ENCODE results near the gene FFAR2. TPM values are rescaled to one million over a fixed set of nuclear protein-coding genes. Genes with fewer than 3 reads are reported as not detected.

Gene FFAR2
- total RNA-seq, 1 experiment from 2014 or later = not detected

GRCh38 chr19:35438527-35438926 lies 9.5 kb upstream of the FFAR2 start:
- peak overlapping the region in 1 of 3 experiments; percentile 52; a peak in 1 of 7 replicates for H3K27ac Mint-ChIP-seq
- Histone ChIP-seq H2BK12ac (ENCODE audit: insufficient read length, low read depth, low read length) (no peak overlapping the region), H2AK5ac (ENCODE audit: insufficient read length, low read length) (no peak overlapping the region), H2AFZ (ENCODE audit: low read length) (no peak overlapping the region), H4K20me1 (ENCODE audit: control insufficient read depth, insufficient read depth, insufficient read length) (no peaks in the 10 kb centered on the region), H4K5ac (ENCODE audit: insufficient read length, low read depth, low read length) (no peak overlapping the region), H2BK20ac (ENCODE audit: low read depth, low read length, poor library complexity, severe bottlenecking) (no peak overlapping the region), H3K4me1 (ENCODE audit: insufficient read depth, low read length) (no peaks in the 10 kb centered on the region), H2BK5ac (ENCODE audit: insufficient read length, low read length) (no peak overlapping the region), H3K79me2 (ENCODE audit: insufficient read depth, low read length) (no peaks in the 10 kb centered on the region), H3K23me2 (ENCODE audit: insufficient read length, low read depth, low read length, poor library complexity, severe bottlenecking) (no peaks in the 10 kb centered on the region), H3K79me1 (ENCODE audit: insufficient read depth, low read depth, low read length, poor library complexity, severe bottlenecking) (no peaks in the 10 kb centered on the region), H2BK15ac (ENCODE audit: low read depth, low read length) (no peak overlapping the region), H2BK120ac (ENCODE audit: low read depth, low read length, poor library complexity, severe bottlenecking) (no peak overlapping the region), H3K4me2 (ENCODE audit: insufficient read depth, insufficient read length, low read length) (no peak overlapping the region), H3K4ac (ENCODE audit: low read depth, low read length) (no peak overlapping the region), H3K23ac (ENCODE audit: insufficient read length, low read depth, low read length) (no peak overlapping the region), H4K91ac (ENCODE audit: insufficient read length, low read depth, low read length) (no peak overlapping the region), H3K56ac (ENCODE audit: insufficient read length, low read depth, low read length) (no peak overlapping the region), H3K9me3 (ENCODE audit: control insufficient read depth, low read depth, low read length) (no peaks in the 10 kb centered on the region), H3K14ac (ENCODE audit: insufficient read depth, low read length) (no peak overlapping the region), H3K9ac (ENCODE audit: extremely low read depth, insufficient read length, low read length) (no peak overlapping the region), H4K8ac (replicated peaks; ENCODE audit: insufficient read length, low read depth, low read length) (no peak overlapping the region), H3K18ac (ENCODE audit: insufficient read length, low read depth, low read length) (no peak overlapping the region), H3K27me3 (ENCODE audit: insufficient read depth, low read length) (no peaks in the 10 kb centered on the region), H3T11ph (ENCODE audit: low read length) (no peak overlapping the region), H3K27ac (ENCODE audit: insufficient read length, low read depth, low read length) (no peak overlapping the region)
- WGBS (ENCODE audit: extremely low coverage, insufficient read length, low lambda C conversion rate) = no CpG with 5 or more reads among the region's 5 CpGs
- no peaks in the 10 kb centered on the region for H3K9me3 Mint-ChIP-seq
- H3K4me3 Mint-ChIP-seq = no peak overlapping the region
- peaks cover 23% of the 10 kb centered on the region for H3K27me3 Mint-ChIP-seq (ENCODE audit: low read depth)
- DNase-seq = no peak
- peaks cover 2 to 8% of the 10 kb centered on the region in 2 experiments; a peak in 3 of 4 replicates for H3K4me1 Mint-ChIP-seq
- H3K36me3 Mint-ChIP-seq (ENCODE audit: insufficient read depth in 1 of 3, low read depth in 3 of 3) = no peaks in the 10 kb centered on the region
- no peak for TF ChIP-seq CTCF (conservative IDR thresholded peaks at IDR 0.05)

Measured in H9 (cell line).